Medulla oblongata (tissue), 1 donor: ENCODE measurements around the gene SERPINA10.
A peak's percentile ranks its signal among the peaks of the same experiment; 100 is the strongest.
"Not testable (repeated sequence)": the region's sequence is repeated elsewhere in the genome, so short reads cannot be mapped to it uniquely, and the experiment has no call there.

Experiments
- DNase-seq: peaks from one replicate; pipeline ENCODE4 v3.0.0-alpha.2; 2015; ENCODE audit errors: extremely low spot score

The SERPINA10 gene

DNA sequence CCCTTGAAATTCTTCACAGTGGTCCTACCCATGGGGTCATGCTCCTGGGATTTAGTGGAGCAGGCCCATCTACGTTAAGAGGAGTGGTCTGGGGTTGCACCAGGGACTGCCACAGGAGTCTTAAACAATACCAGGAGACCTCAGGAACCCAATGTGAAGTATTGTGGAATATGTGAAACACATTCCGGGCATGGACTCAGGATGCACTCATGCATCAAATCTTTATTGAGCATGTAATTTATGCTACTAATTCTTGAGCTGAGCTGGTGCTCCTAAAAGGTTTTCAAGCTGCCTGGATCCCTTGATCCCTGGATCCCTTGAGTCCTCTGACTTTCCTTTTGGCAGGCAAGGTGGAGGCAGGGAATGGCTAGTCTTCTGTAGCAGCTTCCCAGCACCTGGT lies 8.8 kb downstream of the SERPINA10 start:
- no peak for DNase-seq

DNA sequence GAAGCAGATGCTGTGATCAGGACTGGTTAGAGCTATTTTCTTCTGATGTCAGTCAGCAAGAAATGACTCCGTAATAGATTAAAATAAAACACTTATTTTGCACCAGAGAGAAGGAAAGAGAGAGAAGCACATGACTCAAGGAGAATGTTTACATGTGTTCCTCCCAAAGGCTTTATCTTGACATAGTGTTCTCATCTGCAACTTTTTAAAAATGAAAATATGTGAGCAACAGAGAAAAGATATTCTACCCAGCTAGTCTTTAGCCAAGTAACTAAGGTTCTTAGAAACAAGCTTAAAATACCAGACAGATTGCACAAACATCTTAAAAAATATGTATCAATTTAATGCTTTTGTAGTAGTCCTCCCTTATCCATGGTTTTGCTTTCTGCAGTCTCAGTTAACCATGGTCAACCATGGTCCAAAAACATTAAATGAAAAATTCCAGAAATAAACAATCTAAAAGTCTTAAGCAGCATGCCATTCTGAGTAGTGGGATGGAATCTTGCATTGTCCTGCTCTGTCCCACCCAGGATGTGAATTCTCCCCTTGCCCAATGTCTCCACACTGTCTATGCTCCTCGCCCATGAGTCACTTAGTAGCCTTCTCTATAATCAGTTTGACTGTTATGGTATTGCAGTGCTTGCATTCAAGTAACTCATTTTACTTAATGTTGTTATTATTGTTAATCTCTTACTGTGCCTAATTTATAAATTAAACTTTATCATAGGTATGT lies 9.9 kb downstream of the SERPINA10 start:
- DNase-seq = no peak

DNA sequence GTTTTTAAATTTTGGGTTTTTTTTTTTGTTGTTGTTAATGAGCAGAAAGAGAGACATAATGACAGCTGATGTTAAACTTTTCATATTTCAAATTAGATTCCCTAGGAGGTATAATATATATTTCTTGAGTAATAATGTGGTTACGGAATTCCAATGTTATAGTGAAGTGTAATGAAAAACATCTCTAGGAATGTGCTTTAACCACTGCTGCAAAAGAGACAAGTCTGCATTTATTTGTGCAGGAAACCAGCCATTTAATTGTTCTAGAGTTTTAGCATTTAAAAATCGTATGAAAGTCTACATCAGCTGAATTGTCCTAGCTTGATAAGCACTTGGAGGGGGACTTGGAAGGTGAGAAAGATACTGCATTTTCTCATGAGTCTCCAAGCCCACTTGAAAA lies 14.3 kb downstream of the SERPINA10 start:
- DNase-seq = no peak

DNA sequence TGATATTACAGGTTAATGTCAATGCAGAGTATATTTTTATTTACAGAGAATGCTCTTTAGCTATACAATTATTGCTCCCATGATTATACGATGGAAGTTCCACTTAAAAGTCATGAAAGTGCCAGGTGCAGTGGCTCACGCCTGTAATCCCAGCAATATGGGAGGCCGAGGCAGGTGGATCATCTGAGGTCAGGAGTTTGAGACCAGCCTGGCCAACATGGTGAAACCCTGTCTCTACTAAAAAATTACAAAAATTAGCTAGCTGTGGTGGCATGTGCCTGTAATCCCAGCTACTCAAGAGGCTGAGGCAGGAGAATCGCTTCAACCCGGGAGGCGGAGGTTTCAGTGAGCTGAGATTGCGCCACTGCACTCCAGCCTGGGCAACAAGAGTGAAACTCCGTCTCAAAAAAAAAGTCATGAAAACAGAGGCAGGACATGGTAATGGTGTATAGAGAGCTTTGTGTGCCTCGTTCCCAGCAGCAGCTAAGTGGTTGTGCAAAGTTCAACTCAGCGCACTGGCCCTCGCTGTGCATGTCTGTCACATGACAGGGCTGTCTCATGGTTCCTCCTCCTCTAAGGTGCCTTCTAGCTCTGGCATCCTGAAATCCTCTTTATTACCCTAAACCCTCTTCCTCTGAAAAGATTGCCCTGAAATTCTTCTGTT lies 16.0 kb downstream of the SERPINA10 start:
- DNase-seq = not testable (repeated sequence)

DNA sequence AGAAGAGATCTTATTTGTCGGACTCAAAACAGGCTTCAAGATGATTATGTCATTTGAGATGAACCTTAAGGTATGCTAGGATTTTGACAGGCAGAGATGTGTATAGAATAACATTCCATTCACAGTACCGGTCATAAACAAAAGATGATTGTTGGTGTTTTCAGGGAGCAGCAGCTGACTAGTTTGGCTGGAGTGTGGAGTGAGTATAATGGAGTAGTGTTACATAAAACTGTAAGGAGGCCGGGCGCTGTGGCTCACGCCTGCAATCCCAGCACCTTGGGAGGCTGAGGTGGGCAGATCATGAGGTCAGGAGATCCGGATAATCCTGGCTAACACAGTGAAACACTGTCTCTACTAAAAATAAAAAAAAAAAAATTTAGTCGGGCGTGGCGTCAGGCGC lies 23.9 kb downstream of the SERPINA10 start:
- DNase-seq = peak; percentile 88

DNA sequence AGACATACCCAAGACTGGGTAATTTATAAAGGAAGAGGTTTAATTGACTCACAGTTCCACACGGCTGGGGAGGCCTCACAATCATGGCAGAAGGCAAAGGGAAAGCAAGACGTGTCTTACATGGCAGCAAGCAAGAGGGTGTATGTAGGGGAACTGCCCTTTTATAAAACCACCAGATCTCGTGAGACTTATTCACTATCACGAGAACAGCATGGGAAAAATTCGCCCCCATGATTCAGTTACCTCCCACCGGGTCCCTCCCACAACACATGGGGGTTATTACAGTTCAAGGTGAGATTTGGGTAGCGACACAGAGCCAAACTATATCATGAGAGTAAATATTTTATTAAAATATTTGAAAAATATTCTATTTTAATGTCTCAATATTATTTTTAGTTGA lies 24.5 kb downstream of the SERPINA10 start:
- not testable (repeated sequence) for DNase-seq

DNA sequence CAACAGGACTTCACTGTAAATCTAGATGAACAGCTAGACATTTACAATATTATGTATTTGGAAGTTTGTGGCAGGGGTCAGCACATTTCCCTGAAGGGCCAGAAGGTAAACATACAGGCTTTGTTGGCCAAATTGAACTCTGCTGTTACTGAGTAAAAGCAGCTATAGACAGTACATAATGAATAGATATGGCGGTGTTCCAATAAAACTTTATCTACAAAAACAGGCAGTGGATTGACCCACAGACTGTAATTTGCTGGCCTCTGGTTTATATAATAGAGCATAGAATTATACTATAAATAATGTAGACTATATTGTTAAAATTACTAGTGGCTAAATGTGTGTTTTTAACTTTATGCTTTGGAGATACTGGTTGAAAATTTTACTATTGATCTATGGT lies 25.7 kb downstream of the SERPINA10 start:
- DNase-seq = no peak

DNA sequence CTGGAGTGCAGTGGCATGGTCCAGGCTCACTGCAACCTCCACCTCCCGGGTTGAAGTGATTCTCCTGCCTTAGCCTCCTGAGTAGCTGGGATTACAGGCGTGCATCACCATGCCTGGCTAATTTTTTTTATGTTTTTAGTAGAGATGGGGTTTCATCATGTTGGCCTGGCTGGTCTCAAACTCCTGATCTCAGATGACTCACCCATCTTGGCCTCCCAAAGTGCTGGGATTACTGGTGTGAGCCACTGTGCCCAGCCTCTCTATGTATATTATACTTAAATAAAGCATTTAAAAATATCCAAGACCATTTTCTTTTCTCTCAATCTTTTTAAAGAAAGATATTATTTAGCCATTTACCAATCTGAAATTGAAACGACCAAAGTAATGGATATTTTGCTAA lies 28.9 kb downstream of the SERPINA10 start:
- not testable (repeated sequence) for DNase-seq

DNA sequence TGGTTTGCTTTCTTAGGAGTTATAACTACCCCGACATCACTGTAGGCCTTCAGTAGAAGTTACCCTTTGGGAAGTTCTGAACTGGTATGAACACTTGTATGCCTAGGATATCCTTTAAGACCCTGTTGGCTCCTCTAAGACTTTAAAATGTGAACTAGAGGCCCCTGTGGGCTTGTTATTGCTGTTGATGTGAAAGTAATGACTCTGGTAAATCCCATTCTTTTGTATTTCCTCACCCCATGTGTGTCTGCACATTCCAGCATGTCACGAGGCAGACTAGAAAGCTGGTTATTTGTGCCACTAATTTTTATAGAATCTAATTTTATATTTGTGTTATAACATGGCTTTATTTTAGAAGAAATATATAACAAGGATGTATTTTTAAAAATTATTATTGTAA lies 48.9 kb downstream of the SERPINA10 start:
- no peak for DNase-seq

DNA sequence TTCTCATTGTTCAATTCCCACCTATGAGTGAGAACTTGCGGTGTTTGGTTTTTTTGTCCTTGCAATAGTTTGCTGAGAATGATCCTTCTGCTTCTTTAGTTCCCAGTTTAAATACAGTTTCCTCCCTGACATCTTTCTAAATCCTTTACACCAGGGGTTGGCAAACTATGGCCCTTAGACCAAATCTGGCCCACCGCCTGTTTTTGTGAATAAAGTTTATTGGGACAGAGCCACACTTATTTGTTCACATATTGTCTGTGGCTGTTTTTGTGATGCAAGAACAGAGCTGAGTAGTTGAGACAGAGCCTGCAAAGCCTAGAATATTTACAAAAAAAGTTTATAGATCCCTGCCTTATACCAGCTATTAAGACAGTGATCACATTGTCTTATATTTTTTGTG lies 53.7 kb downstream of the SERPINA10 start:
- peak; percentile 7 for DNase-seq

DNA sequence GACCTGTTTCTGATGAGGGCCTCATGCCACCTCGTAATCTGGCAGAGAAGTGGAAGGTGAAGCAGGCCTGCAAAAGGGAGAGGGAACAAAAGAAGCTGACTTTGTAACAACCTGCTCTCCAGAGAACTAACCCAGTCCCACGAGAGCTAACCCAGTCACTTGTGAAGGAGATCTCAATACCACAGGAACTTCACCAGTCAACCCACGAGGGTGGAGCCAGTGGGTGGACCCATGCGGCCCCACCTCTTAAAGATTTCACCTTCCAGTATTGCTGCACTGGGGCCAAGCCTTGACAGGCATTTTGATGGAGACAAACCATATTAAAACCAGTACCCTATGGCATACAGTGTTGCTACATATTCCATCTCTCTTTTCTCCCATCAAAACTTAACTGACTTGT lies 55.1 kb downstream of the SERPINA10 start:
- DNase-seq = no peak

DNA sequence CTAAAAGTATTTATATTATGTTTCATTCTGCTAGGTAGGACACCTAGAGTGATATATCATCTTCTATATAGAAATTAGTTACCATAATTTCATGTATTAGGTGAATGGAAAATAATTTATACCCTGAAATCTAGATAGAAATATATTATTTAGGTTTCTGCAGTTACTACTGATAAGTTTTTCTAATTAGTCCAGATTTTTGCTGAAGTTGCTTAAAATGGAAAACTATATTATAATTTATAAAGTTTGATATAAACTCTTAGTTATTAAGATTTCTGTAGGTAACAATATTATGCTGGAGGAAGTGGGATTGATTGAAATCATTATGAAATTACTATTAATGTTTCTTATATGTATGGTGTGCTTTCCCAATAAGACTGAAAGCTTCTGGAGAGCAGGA lies 56.0 kb downstream of the SERPINA10 start:
- no peak for DNase-seq
